ENCODE results near the gene TCAP. TPM values are rescaled to one million over a fixed set of nuclear protein-coding genes. Genes with fewer than 3 reads are reported as not detected.

TCAP gene
- total RNA-seq, 1 donor from 2014 or later, result 0.98 TPM

- H3K27me3 Mint-ChIP-seq (ENCODE audit: low read depth, unreplicated experiment), result no peaks in the 10 kb centered on the region
- no peak overlapping the region for H2AFZ ChIP-seq (ENCODE audit: low read depth, low read length)
- H3K4me3 Mint-ChIP-seq (ENCODE audit: unreplicated experiment), result no peak overlapping the region
- H3K79me2 ChIP-seq (ENCODE audit: insufficient read depth, low read length), result peaks cover 25% of the 10 kb centered on the region
- H3K27ac ChIP-seq (ENCODE audit: low read depth, low read length), result no peak overlapping the region
- H3K36me3 Mint-ChIP-seq (ENCODE audit: low read depth, unreplicated experiment), result peaks cover 5% of the 10 kb centered on the region
- H3K4me1 Mint-ChIP-seq (ENCODE audit: low read depth, unreplicated experiment), result peaks cover 28% of the 10 kb centered on the region
- H3K9me3 Mint-ChIP-seq (ENCODE audit: unreplicated experiment), result no peaks in the 10 kb centered on the region
- TF ChIP-seq EZH2 (IDR thresholded peaks at IDR 0.05; ENCODE audit: insufficient read depth, low read length) (no peak), CTCF (IDR thresholded peaks at IDR 0.05; ENCODE audit: insufficient read depth, low read depth, low read length) (no peak)
- H3K4me3 ChIP-seq (ENCODE audit: insufficient read depth, low read depth, low read length), result no peak overlapping the region
- no peaks in the 10 kb centered on the region for H3K9me3 ChIP-seq (ENCODE audit: insufficient read depth, low read depth, low read length)
- DNase-seq (ENCODE audit: low read depth) (peak; percentile 21), FAIRE-seq (no peak)
- no peaks in the 10 kb centered on the region for H3K4me1 ChIP-seq (ENCODE audit: insufficient read depth, low read length)
- H3K4me2 ChIP-seq (ENCODE audit: low read length), result no peak overlapping the region
- peaks cover 74% of the 10 kb centered on the region for H4K20me1 ChIP-seq (ENCODE audit: insufficient read depth, low read length)
- no peak overlapping the region for H3K27ac Mint-ChIP-seq (ENCODE audit: unreplicated experiment)
- H3K36me3 ChIP-seq (ENCODE audit: insufficient read depth, low read length), result no peaks in the 10 kb centered on the region
- no peak overlapping the region for H3K9ac ChIP-seq (ENCODE audit: low read length)
- no peaks in the 10 kb centered on the region for H3K27me3 ChIP-seq (ENCODE audit: insufficient read depth, low read length)
Observed at GRCh38 chr17:39650121-39650579, 15.0 kb upstream of the TCAP start.

GRCh38 chr17:39651923-39652586 lies 13.1 kb upstream of the TCAP start:
- peaks cover 69% of the 10 kb centered on the region for H4K20me1 ChIP-seq (ENCODE audit: insufficient read depth, low read length)
- no peak overlapping the region for H3K9ac ChIP-seq (ENCODE audit: low read length)
- Mint-ChIP-seq H3K9me3 (ENCODE audit: unreplicated experiment) (no peaks in the 10 kb centered on the region), H3K27ac (ENCODE audit: unreplicated experiment) (no peak overlapping the region), H3K27me3 (ENCODE audit: low read depth, unreplicated experiment) (peaks cover 2% of the 10 kb centered on the region), H3K36me3 (ENCODE audit: low read depth, unreplicated experiment) (peaks cover 9% of the 10 kb centered on the region), H3K4me3 (ENCODE audit: unreplicated experiment) (peak overlapping the region; percentile 42), H3K4me1 (ENCODE audit: low read depth, unreplicated experiment) (peaks cover 26% of the 10 kb centered on the region)
- H2AFZ ChIP-seq (ENCODE audit: low read depth, low read length), result no peak overlapping the region
- H3K79me2 ChIP-seq (ENCODE audit: insufficient read depth, low read length), result peaks cover 17% of the 10 kb centered on the region
- H3K27me3 ChIP-seq (ENCODE audit: insufficient read depth, low read length), result no peaks in the 10 kb centered on the region
- H3K27ac ChIP-seq (ENCODE audit: low read depth, low read length), result no peak overlapping the region
- no peak overlapping the region for H3K4me2 ChIP-seq (ENCODE audit: low read length)
- no peak for FAIRE-seq
- H3K4me3 ChIP-seq (ENCODE audit: insufficient read depth, low read depth, low read length), result no peak overlapping the region
- H3K4me1 ChIP-seq (ENCODE audit: insufficient read depth, low read length), result no peaks in the 10 kb centered on the region
- no peaks in the 10 kb centered on the region for H3K36me3 ChIP-seq (ENCODE audit: insufficient read depth, low read length)
- DNase-seq (ENCODE audit: low read depth), result no peak
- TF ChIP-seq CTCF (IDR thresholded peaks at IDR 0.05; ENCODE audit: insufficient read depth, low read depth, low read length) (no peak), EZH2 (IDR thresholded peaks at IDR 0.05; ENCODE audit: insufficient read depth, low read length) (no peak)
- H3K9me3 ChIP-seq (ENCODE audit: insufficient read depth, low read depth, low read length), result no peaks in the 10 kb centered on the region

All from astrocyte (in vitro differentiated cells and primary cell).